ENCODE measurements around the gene PSMG4.

PSMG4 gene

DNA sequence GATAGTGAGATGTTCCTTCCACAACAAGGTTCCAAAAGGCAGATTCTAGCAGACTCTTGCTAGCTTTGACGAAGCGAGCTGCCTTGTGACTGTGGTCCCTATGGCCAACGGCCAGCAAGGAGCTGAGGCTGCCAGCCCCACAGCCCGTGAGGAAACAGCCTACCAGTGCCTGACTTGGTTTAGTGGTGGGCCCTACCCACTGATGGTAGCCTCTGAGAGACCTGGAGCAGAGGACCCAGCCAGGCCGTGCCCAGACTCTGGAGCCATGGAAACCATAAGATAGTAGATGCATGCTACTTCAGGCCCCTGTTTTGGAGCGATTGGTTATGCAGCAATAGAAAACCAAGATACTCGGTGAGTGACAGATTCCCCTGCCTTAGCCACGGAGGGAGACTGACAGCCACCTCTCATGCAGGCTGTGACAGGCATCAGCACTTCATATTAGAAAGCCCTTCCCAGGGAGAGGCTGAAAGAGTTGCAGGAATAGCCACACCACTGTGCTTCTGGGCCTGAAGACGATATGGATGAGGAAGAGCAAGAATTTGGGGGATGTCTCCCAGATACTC lies 19.2 kb downstream of the PSMG4 start:
- no peak for DNase-seq

DNA sequence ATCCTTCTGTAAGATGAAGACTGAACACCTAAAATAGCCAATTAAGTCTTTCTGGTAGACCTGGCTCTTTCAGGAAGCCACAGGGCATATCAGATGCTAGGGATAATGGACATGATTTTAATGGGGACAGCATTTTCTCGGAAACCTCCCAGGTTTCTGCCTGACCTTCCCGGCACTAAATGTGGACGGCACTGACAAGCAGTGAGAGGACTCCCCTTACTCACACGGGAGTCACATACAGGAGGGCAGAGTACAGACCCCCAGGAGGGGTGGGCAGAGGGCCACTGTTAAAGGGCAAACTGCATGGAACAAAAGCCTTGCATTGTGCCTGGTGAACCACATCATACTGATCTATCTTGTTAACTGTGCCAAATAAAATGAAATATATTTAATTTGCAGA lies 19.9 kb downstream of the PSMG4 start:
- DNase-seq: no peak

DNA sequence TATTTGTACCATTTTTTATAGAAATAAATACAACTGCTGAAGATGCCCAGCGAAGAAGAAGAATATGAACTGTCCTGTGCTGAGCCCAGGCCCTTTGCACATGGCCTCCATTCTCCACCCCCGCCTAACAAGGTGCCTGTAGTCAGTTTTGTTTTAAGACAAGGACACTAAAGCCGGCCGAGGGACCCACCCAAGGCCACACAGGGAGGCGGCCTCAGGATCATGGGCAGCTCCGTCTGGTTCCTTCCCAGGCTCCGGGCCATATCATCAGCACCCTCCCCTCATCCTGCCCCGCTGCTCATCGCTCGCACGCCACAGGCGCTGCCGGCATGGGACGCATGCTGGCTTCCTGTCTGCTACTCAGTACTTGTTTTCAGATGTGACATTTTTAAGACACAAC lies 21.3 kb downstream of the PSMG4 start:
- DNase-seq: no peak

- DNase-seq: no peak
Observed at GRCh38 chr6:3280866-3281465, 22.2 kb downstream of the PSMG4 start.

DNA sequence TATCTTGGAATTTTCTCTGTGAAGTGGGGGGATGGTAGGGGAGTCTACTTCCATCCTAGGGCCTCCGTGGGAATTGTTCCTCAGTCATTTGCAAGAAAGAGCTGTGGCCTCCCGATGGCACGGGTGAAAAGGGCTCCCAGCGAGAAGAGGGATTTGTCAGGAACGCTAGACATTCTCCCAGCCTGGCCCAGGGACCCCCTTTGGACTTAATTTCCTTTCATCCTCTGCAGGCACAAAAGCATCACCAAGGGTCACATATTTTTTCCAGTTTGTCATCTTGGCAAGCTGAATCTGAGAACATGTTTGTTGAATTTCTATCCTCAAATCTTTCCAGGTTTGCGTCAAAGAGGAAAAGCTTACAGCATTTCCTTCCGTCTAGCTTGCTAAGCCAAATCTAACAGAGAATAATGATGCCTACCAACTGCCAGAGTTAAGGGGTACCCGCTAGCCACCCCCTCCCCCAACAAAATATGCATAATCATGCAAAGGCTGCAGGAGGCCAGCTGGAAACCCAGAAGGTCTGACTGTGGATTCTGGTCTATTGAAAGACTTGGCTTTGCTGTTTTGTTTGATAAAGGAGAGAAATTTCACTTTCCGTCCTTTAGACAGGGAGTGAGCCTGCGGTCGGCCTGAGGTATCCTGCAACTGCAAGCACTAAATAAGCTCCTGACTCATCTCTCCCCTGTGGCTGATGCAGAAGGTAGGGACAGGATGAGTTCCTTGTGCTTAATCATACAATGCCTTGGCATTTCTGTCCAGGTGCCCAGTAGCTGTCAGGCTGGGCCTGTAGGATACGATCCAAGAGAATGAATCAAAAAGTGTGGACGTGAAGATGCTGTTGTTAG lies 23.1 kb downstream of the PSMG4 start:
- DNase-seq: no peak

- no peak for DNase-seq
Observed at GRCh38 chr6:3282476-3283236, 23.9 kb downstream of the PSMG4 start.

GRCh38 chr6:3283241-3283640 lies 24.5 kb downstream of the PSMG4 start:
- no peak for DNase-seq

- DNase-seq: no peak
Observed at GRCh38 chr6:3283641-3284435, 25.1 kb downstream of the PSMG4 start.

GRCh38 chr6:3284436-3284876 lies 25.7 kb downstream of the PSMG4 start:
- DNase-seq: no peak

GRCh38 chr6:3285049-3285639 lies 26.4 kb downstream of the PSMG4 start:
- DNase-seq: no peak

GRCh38 chr6:3285732-3286131 lies 27.0 kb downstream of the PSMG4 start:
- no peak for DNase-seq

DNA sequence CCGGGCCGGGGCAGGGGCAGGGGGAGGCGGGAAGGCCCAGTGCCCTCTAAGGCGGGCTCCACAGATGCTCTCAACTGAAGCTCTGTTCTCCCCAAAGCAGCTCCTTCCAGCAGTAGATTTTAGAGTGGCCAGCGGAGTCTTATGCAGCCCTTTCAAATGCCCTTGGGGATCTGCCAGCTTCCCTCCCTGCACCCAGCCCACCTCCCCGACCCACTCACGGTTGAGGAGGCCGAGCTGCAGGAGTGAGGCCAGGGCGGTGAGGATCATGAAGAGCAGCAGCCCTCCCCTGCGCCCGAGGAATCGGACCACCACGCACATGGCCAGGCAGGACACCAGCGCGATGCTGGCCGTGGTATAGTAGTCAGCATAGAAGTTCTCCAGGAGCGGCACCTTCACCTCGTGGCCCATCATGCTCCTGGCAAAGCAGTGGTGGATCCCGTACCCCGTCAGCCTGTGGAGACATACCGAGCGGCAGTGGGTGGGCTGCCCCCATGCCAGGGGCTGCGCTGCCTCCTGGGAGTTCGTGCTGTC lies 28.0 kb downstream of the PSMG4 start:
- DNase-seq: no peak

DNA sequence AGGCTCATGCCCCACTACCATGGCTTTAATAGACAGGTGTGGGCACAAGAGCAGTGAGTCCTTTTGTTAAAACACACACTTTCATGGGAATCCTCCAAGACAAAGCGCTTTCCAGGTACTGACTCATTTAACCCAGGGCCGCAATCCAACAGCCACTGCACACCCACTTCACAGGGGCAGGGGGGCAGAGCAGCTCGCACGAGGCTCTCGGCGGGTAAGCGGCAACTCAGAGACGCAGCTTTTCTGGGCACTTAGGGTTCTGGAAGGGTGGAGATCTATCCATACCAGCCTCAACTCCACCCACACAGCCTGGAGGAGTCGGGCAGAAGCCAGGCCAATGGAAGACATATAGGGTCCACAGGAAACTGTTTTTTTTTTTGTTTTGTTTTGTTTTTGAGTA lies 28.6 kb downstream of the PSMG4 start:
- no peak for DNase-seq

DNA sequence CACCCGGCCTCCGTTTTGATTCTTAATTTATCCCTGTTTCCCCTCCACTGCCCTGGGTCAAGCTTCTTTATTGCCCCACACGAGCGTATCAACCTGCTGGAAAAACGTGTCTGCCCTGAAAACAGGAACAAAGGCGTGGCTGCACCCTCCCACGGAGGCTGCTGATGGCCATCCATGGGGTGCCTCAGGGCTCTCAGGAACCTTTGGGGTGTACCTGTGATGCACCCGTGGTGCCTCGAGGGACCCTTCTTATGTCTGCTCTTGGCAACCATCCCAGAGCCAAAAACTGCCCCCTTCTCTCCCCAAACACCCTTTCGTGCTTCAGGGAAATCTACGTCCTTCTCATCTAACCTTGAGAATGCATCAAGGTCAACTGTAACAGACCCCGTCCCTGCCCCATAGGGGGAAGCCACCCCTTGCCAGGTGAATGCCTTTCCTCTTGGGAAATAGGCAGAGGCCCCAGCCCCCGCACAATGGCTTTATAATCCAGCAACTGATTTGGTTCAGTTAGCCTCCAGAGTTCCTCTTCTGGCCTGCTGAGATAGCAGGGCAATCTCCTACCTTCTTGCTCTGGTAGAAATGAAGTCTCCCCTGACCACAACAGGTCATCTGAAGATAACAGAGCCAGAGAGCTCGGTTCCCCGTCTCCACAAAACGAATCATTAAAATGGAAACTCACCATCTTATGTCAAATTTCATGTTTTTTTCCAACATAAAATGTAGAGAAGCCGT lies 29.4 kb downstream of the PSMG4 start:
- no peak for DNase-seq

DNA sequence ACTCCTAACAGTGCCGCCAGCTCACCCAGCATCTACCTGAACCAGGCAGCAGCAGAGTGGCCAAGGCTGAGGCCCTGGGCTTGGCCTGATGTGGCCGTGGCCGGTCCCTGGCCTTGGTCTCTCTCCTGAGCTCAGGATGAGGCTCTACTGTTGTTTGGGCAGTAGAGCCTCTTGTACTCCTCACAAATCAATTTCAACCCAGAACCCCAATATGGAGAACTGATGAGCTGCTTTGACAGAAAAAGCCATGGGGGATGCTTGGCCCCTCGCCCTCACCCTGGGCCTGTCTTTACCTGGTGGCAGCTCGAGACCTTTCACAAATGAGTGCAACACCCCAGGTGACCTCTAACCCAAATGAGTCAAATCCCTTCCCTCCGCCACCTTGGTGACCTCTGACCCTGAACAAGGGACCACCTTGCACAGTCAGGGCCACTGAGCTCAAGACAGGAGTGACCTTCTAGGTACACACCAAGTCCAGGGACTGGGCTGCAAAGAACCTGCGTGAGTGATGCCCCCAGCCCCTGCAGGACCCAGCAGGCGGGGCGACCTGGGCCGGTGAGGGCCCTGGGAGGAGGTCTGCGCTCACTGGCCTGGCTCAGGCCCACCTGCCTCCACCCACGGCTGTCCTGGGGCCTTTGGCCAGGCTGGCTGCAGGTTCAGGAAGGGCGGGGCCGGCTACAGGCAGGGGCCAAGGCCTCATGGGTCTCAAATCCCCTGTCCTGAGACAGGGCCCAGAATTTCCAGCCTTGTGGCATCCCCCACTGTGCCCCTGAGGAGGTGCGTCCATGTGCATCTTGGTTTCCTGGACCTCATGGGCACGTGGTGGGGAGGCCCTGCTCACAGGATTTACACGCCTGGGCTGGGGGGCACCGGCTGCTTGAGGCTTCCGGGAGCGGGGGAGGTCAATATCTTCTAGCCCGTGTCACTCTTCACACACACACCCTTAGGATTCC lies 30.2 kb downstream of the PSMG4 start:
- no peak for DNase-seq

DNA sequence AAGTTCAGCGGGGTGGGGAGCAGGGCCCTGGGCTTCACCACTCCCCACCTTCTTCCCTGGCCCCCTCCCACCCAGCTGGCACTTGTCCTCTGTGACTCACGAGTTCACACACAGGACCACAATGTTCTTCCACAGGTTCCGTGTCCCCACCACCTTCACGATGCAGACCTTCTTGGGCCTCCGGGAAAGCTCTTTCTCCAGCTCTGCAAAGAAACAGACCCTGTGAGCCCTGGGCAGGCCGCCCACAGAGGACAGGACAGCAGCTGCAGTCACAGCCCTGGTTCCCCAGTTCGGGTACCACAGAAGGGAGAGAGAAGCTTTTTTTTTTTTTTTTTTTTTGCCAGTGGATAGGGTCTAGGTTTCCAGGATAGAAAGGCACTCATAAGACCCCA lies 30.9 kb downstream of the PSMG4 start:
- no peak for DNase-seq

GRCh38 chr6:3290149-3290930 lies 31.6 kb downstream of the PSMG4 start:
- no peak for DNase-seq

GRCh38 chr6:3290931-3291211 lies 32.1 kb downstream of the PSMG4 start:
- no peak for DNase-seq

DNA sequence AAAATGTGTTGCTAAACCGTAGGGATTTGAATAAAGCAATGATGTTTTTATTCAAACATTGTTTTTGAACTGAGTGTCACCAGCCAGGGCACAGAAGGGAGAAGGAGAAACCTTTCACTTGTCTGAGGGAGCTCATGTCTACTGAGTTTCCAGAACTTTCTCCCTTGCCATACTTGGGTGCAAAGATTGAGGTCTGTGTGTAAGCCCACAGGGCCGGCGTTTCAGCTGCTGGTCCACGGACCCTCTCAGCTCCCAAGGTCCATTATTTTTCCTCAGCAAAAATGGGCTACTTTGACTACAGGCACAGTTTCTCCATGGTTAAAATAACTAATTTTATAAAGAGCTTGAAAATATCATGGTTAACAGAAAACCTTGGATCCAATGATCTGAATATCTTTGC lies 32.6 kb downstream of the PSMG4 start:
- no peak for DNase-seq

DNA sequence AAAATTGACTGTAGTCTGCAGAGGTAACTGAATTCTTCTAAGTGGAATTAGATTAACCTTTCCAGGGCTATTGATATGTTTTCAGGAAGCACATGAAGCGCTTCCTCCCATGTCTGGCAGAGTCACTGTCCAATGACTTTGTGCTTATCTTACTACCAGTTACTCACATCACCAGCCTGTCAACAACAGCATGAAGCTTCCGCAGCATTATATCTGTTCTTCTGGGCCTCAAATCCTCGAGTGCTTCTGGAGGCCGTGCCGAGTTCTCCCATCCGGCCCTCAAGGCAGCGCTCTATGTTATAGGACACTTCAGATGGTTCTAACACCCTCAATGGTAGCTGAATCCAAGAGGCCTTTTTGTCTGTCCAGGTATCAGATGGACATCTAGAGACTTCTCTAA lies 33.2 kb downstream of the PSMG4 start:
- no peak for DNase-seq
